ENCODE measurements around the gene KCNC1. TPM values are rescaled to one million over a fixed set of nuclear protein-coding genes. Genes with fewer than 3 reads are reported as not detected.

The KCNC1 gene
- total and polyA plus RNA-seq, 2 of the 13 experiments (the other 11 are each of a cell fraction or from before 2014, with no cell fraction given), result 0.01 to 0.04 TPM

GRCh38 chr11:17751558-17751957, 17.0 kb downstream of the KCNC1 start:
- CTCF ChIA-PET (ENCODE audit: low intra/inter-chr PET ratio, low total read pairs), result no interaction called here
- ATAC-seq (peak; percentile 76), FAIRE-seq (peak; percentile 69), DNase-seq (ENCODE audit: low spot score) (no peak)
- Histone ChIP-seq H3K4me3 (replicated peaks in 1 of 3; ENCODE audit: insufficient read depth in 1 of 3, low read depth in 2 of 3, low read length in 3 of 3) (no peak overlapping the region), H3K79me2 (ENCODE audit: insufficient read depth, low read length) (no peaks in the 10 kb centered on the region), H3K4me2 (ENCODE audit: low read depth, low read length) (peak overlapping the region; percentile 38; the same call in 1 of the 2 replicates), H3K9ac (ENCODE audit: insufficient read depth, low read depth, low read length) (no peak overlapping the region), H3K9me3 (ENCODE audit: low read length) (no peaks in the 10 kb centered on the region), H3K27me3 (ENCODE audit: control insufficient read depth in 1 of 2, insufficient read depth in 2 of 2, low read length in 2 of 2) (peaks cover 4 to 21% of the 10 kb centered on the region in 2 experiments; a peak in 2 of 5 replicates), H3K4me1 (ENCODE audit: insufficient read depth, low read length) (peaks cover 29% of the 10 kb centered on the region), H2AFZ (ENCODE audit: low read length) (no peak overlapping the region), H4K20me1 (ENCODE audit: insufficient read depth, low read length) (no peaks in the 10 kb centered on the region), H3K36me3 (replicated peaks in 1 of 2; ENCODE audit: control insufficient read depth in 1 of 2, insufficient read depth in 2 of 2, low read length in 2 of 2) (no peaks in the 10 kb centered on the region), H3K27ac (ENCODE audit: extremely low read length, insufficient read depth, low read length) (no peak overlapping the region)
- POLR2A ChIA-PET, result no interaction called here
- TF ChIP-seq REST (IDR thresholded peaks at IDR 0.05; ENCODE audit: borderline replicate concordance in 1 of 2, low read depth in 1 of 2, low read length in 2 of 2) (0 out of 4 replicates have a peak, but pooled peaks of 1 of the 2 experiments have one; percentile 31), ZNF792 (CRISPR knock-in tag; IDR thresholded peaks at IDR 0.05) (no peak), HNF4A (CRISPR knock-in tag; IDR thresholded peaks at IDR 0.05) (peak; percentile 60), HNRNPLL (IDR thresholded peaks at IDR 0.05; ENCODE audit: low read depth, low read length, poor library complexity, severe bottlenecking) (no peak), HNF4G (IDR thresholded peaks at IDR 0.05; ENCODE audit: borderline replicate concordance, low read depth, low read length) (peak; percentile 31; the same call in 1 of the 2 replicates), HNF4G (CRISPR knock-in tag; IDR thresholded peaks at IDR 0.05; ENCODE audit: borderline replicate concordance, low read depth) (no peak), ZNF713 (CRISPR knock-in tag; IDR thresholded peaks at IDR 0.05) (no peak)
- intact Hi-C loops (cut with micrococcal nuclease; ENCODE audit: unreplicated experiment) (no loop called here), in situ Hi-C loops (cut with HindIII; ENCODE audit: extremely low pct_ligation_motif_present, low pct_unique_long_range_greater_than_20kb) (no loop called here)
- no TSS peak for BruUV-seq (replicated peaks)
- 0% methylated on average over 1 of the region's 2 CpGs for WGBS (ENCODE audit: low lambda C conversion rate)

Data from HepG2 (cell line).